GM21529 (cell line): ENCODE data around the gene KRTAP9-2.
"Not testable (repeated sequence)": the region's sequence is repeated elsewhere in the genome, so short reads cannot be mapped to it uniquely, and the experiment has no call there.

Experiments used
- ATAC-seq: cut with Tn5 transposase; IDR thresholded peaks from one replicate; pipeline ENCODE4 v1.9.1; 2021; ENCODE audit not compliant: unreplicated experiment

KRTAP9-2 gene, protein sequence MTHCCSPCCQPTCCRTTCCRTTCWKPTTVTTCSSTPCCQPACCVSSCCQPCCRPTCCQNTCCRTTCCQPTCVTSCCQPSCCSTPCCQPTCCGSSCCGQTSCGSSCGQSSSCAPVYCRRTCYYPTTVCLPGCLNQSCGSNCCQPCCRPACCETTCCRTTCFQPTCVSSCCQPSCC

DNA sequence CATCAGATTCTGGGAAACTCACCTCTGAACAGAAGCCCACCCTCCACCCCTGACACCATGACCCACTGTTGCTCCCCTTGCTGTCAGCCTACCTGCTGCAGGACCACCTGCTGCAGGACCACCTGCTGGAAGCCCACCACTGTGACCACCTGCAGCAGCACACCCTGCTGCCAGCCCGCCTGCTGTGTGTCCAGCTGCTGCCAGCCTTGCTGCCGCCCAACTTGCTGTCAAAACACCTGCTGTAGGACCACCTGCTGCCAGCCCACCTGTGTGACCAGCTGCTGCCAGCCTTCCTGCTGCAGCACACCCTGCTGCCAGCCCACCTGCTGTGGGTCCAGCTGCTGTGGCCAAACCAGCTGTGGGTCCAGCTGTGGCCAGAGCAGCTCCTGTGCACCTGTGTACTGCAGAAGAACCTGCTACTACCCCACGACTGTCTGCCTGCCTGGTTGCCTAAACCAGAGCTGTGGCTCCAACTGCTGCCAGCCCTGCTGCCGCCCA, at the start of gene KRTAP9-2:
Gene KRTAP9-2 (plus strand): TSS at position 51 of the 498 bp plus-strand sequence. CDS start 7 bp downstream, at position 58.
- not testable (repeated sequence) for ATAC-seq

DNA sequence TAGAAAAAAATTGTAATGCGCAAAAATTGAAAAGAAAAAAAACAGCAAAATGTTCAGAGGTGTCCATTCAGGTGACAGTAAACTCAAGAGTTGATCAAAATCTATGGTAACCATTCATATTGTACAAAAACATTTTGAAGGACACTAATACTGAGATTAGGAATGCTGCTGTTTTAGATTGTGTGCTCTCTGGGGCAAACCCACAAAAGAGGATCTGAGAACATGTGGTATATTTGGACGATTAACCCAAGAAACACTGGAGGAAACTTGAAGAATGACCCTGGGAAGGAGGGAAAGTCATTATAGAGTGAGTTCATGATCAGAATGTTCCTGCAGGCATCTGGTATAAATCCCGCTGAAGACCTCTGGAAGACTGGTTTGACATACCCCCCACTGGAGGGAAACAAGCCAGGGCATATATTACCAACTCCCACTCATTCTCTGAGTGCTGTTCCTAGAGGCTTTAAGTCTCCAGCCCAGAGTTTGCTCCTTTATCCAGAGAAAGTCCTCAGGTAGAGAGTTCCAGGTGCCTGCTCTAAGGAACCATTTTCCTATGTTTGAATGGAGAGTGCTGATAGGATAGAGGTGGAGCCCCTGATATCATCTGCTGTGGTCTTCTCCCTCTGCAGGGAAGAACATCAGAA, 49.6 kb upstream of the KRTAP9-2 start:
- no peak for ATAC-seq

DNA sequence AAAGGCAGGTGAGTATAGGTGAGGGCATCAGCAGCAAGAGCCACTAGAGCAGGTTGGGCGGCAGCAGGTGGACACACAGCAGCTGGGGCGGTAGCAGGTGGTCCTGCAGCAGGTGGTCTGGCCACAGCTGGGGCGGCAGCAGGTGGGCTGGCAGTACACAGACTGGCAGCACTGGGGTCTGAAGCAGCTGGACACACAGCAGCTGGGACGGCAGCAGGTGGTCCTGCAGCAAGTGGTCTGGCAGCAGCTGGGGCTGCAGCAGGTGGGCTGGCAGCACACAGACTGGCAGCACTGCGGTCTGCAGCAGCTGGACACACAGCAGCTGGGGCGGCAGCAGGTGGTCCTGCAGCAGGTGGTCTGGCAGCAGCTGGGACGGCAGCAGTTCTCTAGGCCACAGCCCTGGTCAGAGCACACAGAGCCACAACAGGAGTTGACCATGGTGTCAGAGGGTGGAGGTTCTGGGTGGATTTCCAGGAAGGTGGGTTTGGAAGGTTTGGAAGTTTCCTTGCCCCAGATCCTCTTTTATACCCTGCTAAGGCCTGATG, 48.6 kb upstream of the KRTAP9-2 start, which contains the start of gene KRTAP4-2:
Gene KRTAP4-2 (minus strand): TSS at position 495 of the 545 bp plus-strand sequence. CDS start 57 bp downstream, at position 438.
- no peak for ATAC-seq

DNA sequence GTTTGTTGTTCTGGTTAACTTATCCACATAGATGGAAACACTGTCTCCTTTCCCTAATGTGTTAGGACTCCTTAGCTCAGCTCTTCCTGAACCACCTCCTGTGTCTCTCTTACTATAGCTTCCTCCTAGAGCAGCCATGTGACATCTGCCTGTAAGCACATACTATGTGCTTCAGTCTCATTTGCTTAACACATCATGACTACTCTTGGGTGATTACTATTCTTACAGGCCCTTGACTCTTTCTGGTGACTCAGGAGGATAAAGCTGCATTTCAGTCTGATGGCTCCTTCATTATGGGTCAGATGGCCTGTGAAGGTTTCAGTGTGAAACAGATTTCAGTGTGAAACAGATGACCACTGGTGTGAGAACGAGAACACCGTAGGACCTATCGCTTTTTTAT, 48.1 kb upstream of the KRTAP9-2 start:
- ATAC-seq: no peak

DNA sequence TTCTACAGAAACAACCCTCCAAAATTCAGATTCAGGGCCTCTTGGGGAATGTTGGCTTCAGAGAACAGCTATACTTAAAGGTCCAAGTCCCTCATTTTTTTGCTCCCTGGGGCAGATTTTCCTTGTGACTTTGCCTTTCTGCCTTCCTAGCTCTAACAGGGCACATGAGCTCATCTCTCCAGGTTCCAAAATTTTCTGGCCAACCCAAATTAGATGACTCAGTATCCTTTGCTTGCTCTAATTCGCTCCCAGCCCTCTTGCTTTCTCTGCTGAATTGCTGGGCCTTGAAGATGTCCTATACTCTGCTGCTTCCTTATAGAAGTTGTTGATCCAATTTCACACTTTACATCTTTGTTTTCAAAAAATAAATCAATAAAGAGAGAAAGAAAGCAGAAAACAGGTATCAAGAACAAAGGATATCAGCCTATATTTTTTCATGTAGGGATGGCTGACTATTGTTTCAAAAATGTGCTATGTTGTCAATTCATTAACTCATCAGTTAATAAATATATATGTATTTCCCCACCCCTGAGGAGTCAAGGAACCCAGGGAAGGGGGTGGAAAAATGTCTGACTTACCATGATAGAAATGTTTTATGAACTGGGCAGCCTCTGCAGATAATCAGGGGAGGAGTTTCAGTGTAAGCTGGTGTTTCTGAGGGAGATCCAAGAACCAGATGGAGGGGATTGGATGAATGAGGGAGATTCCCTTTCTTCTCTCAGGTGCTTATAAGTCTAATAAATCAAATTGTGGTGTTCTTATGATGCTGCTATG, 47.4 kb upstream of the KRTAP9-2 start:
- no peak for ATAC-seq

DNA sequence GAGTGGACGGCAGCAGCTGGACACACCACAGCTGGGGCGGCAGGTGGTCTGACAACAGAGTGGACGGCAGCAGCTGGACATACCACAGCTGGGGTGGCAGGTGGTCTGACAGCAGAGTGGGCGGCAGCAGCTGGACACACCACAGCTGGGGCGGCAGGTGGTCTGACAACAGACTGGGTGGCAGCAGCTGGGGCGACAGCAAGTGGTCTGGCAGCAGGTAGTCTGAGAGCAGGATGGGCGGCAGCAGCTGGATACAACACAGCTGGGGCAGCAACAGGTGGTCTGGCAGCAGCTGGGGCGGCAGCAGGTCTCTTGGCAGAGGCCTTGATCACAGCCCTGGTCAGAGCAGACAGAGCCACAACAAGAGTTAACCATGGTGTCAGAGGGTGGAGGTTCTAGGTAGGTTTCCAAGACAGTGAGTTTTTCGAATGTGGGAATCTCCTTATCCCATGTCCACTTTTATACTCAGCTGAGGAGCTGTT, 41.9 kb upstream of the KRTAP9-2 start, which contains the start of gene KRTAP4-1:
Gene KRTAP4-1 (minus strand): TSS at position 432 of the 482 bp plus-strand sequence. CDS start 57 bp downstream, at position 375.
- ATAC-seq: no peak

DNA sequence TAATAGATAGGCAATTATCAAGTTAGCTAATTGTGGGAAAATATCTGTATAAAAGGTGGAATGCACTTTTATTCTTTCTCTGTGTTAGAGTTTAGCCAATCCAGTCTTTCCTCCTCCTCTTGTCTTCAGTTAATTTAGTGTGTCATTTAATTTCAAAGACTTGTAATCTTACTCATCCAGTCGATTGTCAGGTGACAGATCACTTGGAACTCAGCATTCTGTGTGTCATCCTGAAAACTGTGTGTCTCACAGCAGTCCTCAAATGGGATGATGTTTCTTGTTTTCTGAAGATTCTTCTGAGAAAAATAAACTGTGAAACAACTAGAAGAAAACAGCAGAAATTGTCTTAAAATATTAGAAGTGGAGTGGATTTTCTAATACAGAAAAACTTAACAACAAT, 41.4 kb upstream of the KRTAP9-2 start:
- ATAC-seq: no peak

DNA sequence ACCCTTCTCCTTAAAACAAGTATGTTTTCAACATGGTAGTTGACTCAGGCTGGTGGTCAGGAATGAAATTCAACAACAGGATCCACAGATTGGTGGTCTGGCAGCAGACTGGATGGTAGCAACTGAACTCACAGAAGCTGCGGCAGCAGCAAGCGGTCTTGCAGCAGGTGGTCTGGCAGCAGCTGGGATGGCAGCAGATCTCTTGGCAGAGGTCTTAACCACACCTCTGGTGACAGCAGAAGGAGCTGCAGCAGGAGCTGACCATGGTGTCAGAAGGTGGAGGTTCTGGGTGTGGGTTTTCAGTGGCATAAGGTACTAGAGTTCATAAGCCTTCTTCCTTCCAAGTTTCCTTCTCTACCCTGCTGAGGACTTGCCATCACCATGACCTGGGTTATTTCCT, 39.6 kb upstream of the KRTAP9-2 start:
- ATAC-seq: no peak

DNA sequence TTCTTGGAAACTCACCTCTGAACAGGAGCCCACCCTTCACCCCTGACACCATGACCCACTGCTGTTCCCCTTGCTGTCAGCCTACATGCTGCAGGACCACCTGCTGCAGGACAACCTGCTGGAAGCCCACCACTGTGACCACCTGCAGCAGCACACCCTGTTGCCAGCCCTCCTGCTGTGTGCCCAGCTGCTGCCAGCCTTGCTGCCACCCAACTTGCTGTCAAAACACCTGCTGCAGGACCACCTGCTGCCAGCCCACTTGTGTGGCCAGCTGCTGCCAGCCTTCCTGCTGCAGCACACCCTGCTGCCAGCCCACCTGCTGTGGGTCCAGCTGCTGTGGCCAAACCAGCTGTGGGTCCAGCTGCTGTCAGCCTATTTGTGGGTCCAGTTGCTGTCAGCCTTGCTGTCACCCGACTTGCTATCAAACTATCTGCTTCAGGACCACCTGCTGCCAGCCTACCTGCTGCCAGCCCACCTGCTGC, 36.6 kb upstream of the KRTAP9-2 start, which contains the start of gene KRTAP9-1:
Gene KRTAP9-1 (plus strand): TSS at position 51 of the 482 bp plus-strand sequence. CDS start 0 bp downstream, at position 51.
- ATAC-seq: not testable (repeated sequence)

DNA sequence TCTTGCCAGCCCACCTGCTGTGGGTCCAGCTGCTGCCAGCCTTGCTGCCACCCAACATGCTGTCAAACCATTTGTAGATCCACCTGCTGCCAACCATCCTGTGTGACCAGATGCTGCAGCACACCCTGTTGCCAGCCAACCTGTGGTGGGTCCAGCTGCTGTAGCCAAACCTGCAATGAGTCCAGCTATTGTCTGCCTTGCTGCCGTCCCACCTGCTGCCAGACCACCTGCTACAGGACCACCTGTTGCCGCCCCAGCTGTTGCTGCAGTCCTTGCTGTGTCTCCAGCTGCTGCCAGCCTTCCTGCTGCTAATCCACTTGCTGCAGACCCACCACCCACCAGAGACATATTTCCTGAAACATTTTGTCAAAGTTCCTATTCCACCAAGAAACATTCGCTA, 36.1 kb upstream of the KRTAP9-2 start:
- ATAC-seq: no peak

DNA sequence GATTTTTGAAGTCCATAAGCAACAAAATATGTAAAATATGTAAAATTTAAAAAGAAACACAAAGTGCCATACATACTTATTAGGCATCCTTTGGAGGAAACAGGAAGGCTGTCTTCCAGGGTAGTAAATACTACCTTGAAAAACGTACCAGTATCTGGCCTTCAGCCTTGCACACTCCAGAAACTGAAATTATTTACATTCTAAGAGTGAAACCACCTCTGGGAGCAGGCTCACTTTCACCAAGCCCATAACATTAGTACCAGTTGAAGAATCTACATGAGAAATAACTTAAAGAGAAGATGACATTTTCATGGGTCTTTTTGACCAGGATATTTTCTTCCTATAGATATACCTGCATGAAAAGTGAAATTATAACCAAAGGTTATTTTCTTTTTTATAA, 30.4 kb upstream of the KRTAP9-2 start:
- ATAC-seq: no peak

DNA sequence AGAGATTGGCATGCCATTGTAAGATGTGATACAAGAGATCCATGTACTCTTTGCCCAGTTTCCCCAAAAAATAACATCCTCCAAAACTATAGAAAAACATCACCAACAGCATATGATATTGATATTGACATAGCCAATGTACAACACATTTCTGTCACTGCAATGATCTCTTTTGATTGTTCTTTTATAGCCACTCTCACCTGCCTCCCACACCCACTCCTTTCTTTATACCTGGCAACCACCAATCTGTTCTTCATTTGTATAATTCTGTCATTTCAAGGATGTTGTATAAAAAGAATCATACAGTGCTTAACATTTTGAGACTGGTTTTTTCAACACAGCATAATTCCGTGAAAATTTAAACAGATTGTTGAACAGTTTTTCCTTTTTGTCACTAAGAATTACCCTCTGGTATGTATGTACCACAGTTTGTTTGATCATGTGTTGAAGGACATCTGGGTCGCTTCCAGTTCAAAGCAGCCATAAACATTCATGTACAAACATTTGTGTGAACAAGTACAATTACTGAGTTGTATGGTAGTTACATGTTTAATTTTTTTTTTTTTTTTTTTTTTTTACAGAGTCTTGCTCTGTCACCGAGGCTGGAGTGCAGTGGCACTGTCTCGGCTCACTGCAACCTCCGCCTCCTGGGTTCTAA, 26.9 kb upstream of the KRTAP9-2 start:
- ATAC-seq: no peak

DNA sequence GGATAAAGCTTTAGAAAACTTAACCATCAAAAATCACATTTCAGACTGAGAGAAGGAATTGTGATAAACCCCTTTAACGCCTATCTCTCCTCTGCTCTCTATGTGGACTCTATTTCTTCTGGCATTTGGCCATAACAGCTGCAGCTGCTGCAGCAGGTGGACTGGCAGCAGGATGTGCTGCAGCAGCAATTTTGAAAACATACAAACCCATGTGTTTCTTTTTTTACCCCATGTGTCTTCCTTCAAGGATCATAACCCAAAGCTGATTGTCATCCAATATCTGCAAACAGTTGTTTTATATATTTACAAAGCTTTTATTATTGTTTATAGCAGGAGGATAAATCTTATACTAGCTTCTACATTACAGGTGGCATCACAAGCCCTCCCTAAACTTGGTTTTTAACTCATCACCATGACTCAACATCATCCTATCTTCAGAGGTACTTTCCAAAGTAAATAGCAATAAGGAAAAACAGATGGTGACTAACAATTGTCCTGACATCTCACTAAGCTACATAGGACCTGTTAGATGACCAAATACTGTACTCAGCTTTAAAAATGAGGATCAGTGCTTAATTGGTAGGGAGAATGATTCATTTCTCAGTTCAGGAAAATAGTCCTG, 14.5 kb upstream of the KRTAP9-2 start:
- no peak for ATAC-seq

DNA sequence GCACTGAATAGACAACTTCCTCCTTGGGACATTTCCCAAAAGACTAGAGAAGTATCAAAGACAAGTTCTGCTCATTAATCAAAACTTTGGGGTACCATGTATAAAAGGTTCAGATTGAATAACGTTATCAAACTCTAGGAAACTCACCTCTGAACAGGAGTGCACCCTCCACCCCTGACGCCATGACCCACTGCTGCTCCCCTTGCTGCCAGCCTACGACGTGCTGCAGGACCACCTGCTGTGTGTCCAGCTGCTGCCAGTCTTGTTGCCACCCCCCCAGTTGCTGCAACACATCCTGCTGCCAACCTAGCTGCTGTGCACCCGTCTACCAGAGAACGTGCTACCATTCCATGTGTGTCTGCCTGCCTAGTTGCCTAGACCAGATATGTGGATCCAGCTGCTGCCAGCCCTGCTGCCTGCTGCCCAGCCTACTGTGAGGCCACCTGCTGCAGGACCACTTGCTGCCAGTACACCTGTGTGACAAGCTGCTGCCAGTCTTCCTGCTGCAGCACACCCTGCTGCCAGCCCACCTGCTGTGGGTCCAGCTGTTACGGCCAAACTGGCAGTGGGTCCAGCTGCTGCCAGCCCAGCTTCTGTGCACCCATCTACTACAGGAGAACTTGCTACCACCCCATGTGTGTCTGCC, 13.8 kb upstream of the KRTAP9-2 start:
- no peak for ATAC-seq

DNA sequence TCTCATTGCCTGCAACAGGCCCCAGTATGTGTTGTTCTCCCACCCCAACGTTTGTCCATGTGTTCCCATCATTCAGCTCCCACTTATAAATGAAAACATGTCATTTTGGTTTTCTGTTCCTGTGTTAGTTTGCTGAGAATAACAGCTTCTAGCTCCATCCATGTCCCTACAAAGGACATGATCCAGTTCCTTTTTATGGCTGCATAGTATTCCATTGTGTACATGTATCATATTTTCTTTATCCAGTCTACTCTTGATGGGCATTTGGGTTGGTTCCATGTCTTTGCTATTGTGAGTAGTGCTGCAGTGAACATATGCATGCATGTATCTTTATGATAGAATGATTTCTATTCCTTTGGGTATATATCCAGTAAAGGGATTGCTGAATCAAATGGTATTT, 10.8 kb upstream of the KRTAP9-2 start:
- no peak for ATAC-seq

DNA sequence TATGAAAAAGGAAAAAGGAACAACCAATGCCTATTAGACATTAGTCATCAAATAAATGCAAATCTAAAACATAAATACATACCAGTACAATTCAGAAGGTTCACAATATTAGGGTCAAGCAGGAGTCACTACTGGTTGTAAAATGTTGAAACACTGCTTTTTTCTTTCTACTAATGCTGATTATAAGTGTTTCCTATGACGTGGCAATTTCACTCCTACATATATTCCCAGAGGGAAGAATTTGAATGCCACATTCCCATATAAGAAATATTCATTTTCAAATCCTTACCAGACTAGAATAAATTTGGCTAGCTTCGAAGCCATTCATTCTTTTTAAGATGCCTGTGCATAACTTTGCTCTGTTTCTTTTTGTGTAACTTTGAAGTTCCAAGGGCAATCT, 2.6 kb upstream of the KRTAP9-2 start:
- no peak for ATAC-seq

DNA sequence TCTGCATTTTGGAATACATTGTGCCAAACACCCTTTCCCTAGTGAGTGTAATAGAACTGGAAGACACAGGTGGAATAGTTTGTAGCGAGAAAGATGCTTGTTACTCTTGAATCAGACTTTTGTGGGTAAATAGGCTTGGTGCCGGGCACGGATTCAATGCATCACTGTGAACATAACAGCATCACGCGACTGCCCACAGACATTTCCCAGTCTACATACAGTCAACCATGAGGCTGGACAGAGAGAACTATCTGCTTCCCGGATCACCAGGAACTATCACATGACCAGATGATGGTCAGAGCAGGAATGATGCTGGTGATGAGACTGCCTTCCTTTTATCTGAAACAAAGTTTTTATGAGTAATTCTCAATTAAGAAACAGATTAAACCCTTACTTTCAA, 397 bp upstream of the KRTAP9-2 start:
- no peak for ATAC-seq

DNA sequence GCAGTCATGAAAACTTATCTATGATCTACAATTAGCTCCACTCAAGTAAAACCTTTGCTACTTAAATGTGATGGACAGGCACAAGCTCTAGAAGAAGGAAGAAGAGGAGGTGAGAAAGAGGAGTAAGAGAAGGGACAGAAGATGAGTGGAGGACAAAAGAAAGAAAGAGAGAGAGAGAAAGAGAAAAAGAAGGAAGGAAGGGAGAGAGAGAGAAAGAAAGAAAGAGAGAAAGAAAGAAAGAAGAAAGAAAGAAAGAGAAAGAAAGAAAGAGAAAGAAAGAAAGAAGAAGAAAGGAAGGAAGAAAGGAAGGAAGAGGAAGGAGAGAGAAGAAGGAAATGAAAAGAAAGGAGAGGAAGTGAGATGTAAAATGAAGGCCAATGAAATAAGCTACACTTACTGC, 3.6 kb downstream of the KRTAP9-2 start:
- ATAC-seq: no peak

DNA sequence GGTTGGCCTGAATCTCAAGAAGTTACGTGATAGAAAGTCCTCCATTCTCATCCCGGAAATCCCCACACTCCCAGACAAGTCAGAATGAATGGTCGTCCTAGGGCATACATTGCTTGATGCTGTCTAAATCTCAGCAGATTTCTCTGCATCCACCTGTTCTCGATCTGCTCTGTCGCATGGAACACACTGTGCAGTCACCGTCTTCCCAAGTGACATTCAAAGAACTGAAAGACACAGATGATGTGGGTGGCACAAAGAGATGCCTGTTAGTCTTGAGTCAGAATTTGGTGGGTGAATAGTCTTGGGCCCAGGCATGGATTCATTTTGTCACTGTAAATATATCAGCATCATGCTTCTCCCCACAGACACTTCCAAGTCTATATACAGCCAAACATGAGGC, 5.3 kb downstream of the KRTAP9-2 start:
- ATAC-seq: no peak
